ENCODE results near the gene TSHZ2.

TSHZ2 gene, protein sequence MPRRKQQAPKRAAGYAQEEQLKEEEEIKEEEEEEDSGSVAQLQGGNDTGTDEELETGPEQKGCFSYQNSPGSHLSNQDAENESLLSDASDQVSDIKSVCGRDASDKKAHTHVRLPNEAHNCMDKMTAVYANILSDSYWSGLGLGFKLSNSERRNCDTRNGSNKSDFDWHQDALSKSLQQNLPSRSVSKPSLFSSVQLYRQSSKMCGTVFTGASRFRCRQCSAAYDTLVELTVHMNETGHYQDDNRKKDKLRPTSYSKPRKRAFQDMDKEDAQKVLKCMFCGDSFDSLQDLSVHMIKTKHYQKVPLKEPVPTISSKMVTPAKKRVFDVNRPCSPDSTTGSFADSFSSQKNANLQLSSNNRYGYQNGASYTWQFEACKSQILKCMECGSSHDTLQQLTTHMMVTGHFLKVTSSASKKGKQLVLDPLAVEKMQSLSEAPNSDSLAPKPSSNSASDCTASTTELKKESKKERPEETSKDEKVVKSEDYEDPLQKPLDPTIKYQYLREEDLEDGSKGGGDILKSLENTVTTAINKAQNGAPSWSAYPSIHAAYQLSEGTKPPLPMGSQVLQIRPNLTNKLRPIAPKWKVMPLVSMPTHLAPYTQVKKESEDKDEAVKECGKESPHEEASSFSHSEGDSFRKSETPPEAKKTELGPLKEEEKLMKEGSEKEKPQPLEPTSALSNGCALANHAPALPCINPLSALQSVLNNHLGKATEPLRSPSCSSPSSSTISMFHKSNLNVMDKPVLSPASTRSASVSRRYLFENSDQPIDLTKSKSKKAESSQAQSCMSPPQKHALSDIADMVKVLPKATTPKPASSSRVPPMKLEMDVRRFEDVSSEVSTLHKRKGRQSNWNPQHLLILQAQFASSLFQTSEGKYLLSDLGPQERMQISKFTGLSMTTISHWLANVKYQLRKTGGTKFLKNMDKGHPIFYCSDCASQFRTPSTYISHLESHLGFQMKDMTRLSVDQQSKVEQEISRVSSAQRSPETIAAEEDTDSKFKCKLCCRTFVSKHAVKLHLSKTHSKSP (N-terminal part only)

DNA sequence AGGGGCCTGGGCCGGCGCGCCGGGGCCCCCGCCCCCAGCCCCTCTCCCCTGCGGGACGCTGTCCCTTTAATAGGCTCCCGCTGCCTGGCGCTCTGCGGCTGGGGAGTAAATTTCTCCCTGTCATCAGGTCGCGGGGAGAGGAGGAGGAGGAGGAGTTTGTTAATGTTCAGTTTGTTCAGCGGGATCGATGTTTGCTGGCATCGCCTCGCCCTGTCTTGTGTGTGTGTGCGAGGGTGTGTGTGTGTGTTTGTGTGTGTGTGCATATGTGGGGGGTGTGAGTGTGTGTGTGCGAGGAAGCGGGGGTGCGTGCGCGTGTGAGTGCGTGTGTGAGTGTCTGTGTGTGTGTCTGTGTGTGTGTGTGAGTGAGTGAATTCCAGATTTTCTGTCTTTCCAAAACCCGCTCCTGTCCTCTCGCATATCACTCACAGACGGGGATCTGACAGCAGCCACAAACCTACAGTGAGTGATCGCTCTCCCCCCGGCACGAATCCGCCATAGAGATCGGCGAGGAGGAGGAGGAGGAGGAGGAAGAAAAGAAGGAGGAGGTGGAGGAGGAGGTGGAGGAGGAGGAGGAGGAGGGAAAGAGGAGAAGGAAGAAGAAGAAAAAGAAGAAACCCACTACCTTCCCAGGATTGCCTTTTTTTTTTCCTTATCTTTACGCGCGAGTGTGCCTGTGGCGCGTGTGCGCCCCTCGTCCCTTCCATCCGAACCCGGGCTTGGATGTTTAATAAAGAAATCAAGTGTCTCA lies at the start of gene TSHZ2:
Gene TSHZ2, plus strand, starts transcription at position 169 of the 748 bp plus-strand sequence. CDS start 936 bp downstream, outside the sequence.
- DNase-seq, result no peak

DNA sequence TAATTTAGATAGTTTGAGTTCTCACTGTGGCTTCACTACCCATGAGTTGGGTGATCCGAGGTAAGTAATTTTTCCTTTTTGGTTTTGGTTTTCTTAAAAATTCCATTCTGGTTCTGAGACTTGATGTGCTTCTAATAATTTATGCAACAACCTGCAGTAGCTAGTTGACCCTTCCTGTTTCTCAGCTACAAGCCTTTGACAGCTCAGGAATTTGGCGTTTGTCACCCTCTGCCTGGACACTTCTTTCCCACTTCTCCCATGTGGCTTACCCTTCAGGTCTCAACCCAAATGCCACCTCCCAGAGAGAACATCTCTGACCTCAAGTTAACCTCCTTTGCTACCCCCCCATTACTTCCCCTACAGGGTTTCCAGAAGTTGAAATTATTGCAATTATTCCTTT lies 49.7 kb upstream of the TSHZ2 start:
- DNase-seq, result no peak

DNA sequence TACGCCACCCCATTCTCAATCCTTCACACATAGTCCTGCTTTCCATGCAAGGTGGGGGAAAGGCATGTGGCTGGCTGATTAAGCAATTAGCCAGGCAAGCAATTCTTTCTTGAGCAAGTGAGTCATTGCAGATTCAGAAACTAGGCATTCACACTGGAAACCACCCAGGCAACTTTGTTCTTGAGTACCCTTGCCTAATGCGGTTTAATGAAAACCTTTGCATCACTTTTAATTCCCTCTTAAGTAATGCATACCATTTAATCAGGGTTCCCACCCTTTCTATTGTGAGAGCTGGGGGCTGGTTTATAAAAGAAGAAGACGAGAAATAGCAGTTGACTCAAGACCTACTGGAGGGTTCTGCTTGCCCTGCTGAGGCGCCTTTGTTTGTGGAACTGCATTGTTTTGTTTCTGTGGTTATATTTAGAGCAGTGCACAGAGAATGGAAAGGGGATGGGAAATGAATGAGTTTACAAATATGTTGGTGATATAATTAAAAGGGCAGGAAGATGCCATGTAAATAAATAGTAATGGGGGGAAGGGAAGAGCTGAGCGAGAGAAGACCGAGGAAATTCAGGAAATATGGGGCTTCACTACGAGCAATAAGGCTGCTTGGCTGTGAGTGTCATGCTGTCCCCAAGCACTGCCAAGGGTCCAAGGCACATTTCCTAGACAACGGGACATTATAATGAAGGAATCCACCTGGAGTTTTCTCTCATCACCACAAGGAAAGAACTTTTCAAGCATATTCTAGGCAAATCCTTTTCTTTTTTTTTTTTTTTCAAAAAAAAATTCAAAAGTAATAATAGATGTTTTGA lies 48.8 kb upstream of the TSHZ2 start:
- DNase-seq, result no peak

DNA sequence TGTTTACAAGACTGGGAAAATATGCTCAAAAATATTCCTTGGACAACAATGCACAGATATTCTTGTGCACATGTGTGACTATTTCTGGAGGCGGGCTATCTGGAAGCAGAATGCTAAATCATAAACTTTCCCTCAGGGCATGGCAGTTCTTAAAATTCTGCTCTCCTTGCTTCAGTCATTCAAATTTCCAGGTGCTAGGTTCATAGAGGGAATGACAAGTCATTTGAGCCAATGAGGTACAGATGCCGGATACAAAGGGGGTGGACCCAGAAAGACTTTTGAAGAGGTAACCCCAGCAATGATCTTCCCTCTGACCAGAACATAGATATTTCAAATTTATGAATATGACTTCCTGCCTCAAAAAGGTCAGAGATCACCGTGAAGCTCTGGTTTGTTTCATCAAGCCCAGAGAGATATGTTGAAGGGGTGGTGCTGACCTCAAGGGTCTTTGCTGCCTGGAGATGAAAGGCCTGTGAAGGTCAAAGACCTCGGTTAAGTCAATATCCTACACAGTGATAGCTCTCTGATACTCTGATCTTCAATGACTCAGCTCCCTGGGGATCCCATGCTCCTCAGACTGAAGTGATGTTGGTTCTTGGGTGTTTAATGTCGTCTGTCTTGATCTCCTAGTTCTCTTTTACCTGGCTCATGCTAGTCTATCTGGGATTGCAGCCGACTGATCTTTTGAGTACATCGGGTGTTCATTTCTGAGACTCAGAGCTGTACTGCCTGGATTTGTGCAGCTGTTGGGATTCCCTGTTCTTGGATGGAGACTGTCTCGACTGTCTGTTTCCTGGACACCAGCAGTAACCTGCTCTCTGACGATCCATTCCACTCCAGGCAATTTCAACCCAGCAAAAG lies 47.5 kb upstream of the TSHZ2 start:
- DNase-seq, result no peak

DNA sequence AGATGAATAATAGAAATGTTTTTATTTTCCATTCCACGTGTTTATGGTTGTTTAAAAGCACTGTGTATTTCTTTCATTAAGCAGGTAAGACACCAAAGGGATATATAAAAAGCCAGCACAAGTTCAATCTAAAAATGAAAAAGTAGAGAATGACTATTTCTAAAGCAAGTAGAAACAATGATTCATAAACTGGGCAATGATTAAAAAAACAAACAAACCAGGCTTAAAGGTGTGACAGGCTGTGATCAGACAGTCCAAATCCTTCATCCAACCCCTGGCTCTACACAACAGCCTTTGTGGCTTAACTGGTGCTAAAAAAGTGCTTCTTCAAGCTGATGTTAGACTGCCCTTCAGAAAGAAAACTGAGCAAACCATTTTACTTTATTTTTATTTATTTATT lies 45.7 kb upstream of the TSHZ2 start:
- DNase-seq, result no peak

DNA sequence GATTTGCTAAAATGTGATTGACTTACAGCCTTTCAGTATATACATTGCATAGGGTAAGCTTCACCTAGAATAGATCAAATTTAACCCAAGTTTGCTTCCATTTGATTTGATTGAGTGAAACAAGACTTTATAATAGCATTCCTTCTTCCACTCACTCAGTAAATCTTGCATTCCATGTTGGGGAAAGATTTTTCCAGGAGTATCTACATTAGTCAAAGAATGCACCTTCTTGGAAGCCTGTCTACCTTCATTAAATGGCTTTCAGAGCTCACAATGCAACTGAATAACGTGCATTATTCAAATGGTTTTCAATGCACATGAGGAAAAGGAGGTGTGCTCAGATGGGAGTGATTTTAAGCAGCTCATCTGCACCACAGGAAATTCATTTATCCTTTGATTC lies 38.3 kb upstream of the TSHZ2 start:
- no peak for DNase-seq

DNA sequence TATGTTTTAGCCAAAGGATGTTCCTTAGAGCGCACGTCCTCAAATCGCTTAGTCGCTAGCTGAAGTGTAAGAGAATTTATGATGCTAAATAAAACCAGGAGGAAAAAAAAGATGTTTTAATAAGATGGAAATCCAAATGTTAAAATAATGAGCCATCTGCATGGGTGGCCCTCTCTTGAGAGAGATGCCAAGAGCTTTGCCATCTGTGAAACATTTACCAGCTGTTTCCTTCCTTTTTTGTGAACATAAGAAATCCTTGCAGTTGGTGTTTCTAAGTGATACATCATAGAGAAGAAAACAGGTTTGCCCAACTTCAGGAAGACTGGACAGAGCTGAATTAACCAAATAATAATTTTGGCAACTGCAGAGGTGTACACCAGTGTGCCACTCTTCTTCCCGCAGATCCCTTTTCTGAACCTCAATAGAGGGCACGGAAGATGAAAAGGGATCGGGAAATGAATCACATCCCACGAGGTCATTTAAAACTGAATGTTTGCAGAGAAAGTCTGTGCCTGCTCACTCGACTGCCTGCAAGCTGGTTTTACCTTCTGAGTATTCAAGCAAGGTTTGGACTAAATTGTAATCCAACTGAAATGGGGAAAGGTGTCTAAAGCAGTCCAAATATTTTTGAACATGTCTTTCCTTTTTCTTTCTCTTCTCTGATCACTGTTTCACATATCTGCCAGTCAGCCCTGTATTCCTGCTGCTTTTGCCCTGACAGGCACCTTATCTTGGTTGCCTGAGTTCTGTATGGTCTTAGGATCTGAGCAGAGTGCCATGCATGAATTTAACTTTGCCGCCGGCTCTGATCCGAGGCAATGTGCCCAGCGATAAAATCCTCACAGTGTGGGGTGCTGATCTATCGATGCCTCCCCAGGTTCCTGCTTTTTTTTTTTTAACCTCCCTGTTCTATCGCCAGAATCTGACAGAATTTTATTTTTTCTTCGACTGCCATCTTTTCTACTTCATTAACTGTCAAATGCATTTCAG lies 35.5 kb upstream of the TSHZ2 start:
- DNase-seq, result no peak

DNA sequence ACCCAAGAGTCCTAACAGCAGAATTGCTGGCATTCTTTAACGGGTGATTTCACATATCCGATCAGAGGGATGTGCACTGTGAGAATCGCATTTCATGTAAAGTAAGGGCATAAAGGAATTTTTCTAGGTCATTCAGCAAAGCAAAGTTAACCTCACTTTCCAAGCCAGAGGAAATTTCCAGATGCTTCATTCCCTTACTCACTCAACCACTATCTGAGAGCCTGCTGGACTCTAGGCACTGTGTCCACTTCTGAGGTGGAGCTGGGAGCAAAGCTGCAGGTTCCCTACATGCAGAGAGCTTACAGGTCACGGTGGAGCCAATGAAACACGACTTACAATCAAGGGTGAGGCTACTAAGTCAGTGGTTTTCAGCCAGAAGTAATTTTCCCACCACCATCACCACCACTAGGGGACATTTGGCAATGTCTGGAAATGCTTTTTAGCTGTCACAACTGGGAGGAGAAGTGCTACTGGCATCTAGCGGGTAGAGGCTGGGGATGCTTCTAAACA lies 34.5 kb upstream of the TSHZ2 start:
- DNase-seq, result no peak

DNA sequence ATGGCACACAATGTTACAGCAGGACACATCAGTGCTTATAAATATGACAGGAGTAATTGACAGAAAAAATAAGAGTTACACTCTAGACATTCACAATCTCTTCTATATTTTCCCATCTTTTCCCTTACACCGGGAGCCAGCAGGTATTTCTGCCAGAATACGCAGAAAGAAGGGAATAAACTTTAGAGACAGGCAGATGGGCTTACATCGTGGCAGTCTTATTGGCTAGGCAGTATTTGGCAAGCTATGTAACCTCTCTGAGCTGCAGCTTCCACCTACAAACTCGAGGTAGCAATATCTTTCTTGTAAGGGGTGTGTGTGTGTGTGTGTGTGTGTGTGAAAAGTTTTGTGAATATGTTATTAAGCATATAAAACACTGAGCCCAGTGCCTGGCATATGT lies 33.0 kb upstream of the TSHZ2 start:
- no peak for DNase-seq

DNA sequence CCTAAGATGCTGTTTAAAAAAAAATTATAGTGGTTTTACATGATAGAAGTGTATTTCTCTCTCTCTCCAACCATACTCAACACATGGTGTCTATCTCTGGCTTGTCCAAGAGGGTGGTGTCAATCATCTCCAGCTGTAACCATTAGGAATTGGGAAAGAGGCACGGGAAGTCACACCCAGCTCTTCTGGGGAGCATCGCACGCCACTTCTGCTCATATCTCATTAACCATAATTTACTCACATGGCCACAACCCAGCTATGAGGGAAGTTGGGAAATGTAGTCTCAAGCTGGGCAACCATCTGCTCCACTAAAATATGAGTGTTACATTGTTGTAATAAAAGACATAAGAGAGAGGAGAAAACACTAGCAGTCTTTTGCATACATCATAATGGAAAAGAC lies 30.4 kb upstream of the TSHZ2 start:
- DNase-seq, result no peak

DNA sequence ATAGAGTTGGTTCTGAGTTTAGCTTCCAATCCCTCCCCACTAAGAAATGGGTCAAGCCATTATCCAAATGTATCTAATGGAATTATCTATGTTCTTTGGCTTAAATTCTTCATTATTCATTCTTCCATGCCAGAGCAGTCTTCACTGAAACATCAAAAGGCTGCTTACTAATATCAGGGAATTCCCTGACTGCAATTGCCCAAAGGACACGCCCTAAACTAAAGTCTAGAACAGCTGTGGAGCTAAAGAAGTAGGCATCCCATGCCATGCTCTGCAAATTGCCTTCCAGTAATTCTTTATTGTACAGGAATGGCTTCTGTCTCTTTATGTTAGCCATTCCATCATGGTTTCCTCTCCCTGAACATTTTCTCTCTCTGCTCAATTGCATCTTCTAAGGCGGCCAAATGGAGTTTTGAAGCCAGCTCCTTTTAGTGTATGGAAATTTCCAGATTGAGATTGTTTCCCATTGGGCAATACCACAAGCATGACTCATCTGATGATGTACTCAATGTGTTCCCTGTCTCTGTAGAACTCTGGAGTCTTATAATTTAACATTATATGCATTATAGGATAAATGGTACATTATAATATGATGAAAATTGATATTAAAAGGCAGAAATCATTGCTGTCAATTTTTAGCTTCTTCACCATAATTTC lies 28.8 kb upstream of the TSHZ2 start:
- DNase-seq, result no peak

DNA sequence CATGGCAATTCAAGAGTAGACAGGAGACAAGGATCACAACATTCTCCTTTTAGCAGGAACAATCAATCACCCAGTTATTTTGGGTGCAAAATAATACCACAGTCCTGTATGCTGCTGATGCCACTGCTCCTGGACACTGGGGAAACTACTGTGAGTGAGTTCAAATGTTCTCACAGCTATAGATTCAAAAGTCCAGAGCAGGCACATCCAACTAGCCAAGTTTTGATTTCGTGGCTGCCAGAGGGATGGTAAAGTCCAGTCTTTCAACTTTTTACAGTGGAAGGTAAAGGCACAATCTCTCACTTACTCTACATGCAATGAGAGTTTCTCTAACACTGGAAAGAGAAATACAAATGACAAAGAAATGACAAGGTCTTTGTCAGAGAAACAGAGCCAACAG lies 26.9 kb upstream of the TSHZ2 start:
- no peak for DNase-seq

DNA sequence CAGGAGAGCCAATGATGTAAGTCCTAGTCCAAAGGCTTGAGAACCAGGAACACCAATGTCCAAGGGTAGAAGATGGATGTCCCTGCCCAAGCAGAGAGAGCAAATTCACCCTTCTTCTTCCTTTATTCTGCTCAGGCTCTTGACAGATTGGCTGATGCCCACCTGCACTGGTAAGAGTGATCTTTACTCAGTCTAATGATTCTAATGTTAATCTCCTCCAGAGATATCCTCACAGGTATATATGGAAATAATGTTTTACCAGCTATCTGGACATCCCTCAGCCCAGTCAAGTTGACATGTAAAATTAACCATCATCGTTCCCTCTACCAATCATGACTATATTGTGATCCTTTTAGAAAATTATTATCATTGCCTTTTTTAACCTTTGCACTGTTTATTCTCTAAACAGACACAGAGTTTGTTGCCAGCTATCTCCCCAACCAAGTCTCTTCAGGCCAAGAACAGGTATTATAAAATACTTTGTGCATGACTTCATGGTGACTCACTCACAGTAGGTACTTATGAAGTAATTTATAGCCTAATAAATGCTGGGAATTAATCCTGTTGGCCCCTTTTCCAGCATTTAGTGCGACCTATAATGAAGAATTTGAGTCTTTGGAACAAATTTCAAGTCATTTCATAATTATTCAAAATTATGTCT lies 26.2 kb upstream of the TSHZ2 start:
- DNase-seq, result no peak

DNA sequence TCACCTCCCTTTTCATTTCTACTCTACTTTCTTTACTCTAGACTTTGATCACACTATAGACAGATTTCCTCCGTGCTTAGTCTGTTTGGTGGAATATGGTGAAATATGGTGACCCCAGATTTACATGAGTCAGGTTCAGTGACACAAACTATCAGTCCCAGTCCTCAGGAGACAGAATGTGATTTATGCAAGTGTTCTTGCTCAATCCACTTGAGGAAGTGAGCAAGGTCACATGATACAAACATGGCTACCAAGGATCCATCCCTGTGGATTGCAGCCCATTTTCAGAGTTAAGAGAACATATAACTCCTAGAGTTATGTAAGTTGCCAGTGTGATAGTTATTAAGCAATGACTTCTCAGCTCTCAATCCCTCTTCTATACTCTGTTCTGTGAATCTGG lies 23.7 kb upstream of the TSHZ2 start:
- DNase-seq, result no peak

DNA sequence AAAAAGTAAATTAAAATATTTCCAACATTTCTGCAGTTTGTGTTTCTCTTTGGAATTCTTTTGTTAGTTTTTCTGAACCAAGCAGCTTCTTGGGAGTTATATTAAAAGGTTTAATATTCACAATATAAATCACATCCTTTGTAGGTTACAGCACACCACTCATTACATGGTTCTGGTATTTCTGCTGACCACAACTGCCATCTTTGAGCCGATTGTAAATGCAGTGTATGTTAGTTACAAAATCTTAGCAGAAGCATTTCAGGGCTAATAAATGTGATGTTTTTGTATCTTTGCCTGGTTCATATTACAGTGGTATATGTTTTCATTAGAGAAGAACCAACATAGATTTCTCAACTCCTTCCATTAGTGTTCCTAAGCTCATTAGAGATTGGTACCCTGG lies 19.1 kb upstream of the TSHZ2 start:
- DNase-seq, result no peak

DNA sequence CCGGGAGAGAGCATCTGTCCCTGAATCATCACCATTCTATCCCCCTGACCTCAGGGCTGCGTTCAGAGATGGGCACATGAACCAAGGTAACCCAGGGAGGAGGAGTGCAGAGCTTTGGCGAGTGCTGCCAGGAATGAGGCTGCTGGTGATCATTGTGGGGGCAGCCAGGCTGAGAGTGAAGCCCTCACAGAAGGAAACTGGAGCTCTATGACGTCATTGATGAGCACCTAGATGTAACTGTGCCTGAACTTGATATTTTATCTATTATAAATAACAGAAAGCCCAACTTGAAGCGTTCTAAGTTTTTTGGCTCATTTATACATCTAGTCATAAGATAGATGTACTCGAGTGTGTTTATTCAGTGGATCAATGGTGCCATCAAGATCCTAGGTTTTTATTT lies 17.3 kb upstream of the TSHZ2 start:
- no peak for DNase-seq

DNA sequence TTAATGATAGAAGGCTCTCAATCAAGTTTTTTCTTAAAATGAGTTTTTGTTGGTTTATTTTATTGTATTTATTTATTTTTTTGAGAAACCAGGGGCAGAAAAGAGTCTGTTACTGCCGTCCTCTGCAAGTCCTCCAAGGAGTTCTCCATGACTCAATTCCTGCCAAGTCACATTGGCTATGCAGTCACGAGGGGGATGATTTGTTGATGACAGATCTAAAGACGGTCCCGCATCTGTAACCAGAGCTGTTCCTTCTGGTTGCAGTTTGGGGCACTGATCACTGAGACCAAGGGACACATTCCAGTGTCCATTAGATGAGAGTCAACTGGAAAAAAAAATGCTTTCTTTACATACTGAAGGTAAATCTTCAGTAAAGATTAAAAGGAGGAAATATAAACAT lies 13.9 kb upstream of the TSHZ2 start:
- DNase-seq, result no peak

DNA sequence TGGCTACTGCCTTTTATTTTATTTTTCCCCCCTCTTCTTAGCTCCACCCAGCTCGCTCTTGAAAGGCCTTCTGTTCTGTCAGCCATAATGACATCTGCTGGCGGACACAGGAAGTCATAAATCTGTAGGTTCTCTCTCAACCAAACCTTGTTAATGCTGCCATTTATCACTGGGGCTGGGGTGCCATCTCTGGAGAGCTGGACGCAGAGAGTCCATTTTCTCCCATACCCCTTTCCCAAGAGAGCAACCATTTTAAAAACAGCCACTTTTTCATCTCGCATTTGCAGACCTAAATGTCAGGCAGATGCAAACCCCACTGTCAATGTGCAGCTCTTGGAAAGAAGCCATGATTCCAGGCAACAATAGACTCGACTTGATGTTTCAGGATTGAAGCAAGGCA lies 13.0 kb upstream of the TSHZ2 start:
- DNase-seq, result no peak

DNA sequence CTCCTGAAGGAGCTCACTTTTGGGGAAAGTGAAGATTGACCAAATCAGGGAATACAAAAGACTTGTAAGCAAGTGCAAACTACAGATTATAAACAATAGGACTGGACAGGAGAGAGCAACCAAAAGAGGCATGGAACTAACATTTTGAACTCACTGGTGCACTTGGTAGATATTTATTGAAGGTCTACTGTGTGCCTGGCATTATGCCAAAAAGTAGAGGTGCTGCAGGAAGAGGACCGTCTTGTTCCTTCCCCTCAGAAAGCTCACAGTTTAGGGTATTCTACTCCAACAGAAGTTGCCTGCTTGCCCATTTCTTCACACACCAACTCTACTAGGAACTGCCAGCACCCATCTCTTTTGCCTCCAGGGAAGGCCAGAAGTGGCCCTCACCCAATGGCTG lies 10.0 kb upstream of the TSHZ2 start:
- no peak for DNase-seq

Data from GDM1 (cell line).